Measurements from ENCODE around the gene SUSD2.
"Not testable (repeated sequence)": the region's sequence is repeated elsewhere in the genome, so short reads cannot be mapped to it uniquely, and the experiment has no call there.

SUSD2 gene

DNA sequence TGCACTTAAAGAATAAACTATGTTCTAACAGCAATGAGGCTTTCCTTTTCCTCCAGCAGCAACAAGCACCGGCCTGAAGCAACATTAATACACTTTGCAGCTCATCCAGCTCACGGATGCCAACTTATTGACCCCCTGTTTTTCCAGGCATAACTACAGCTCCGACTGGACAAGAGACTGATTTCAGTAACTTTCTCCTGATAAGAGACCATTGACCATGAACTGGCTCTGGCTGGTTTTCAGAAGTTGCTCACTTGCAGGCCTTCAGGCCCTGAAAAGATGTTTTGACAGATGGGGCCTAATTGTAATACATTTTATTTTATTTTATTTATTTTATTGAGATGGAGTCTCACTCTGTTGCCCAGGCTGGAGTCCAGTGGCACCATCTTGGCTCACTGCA lies 36.1 kb downstream of the SUSD2 start:
- no peak for DNase-seq

DNA sequence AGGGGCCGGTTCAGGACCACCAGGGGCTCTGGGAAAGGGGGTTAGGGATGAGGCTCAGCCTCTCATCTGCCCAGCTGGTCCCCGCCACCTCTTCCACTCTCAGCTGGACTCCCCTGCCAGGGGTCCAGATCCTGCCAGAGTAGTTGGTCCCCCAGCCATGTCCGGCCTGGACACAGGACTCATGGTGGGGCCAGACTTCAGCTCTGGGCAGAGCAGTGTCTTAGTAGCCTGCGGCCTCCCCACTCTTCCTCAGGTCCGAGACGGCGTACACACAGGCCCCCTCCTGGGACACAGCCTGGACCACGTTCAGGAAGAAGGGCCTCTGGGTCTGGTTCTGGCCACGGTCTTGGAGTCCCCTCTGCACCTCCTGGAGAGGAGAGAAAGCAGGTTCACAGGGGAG lies 38.5 kb downstream of the SUSD2 start:
- no peak for DNase-seq

DNA sequence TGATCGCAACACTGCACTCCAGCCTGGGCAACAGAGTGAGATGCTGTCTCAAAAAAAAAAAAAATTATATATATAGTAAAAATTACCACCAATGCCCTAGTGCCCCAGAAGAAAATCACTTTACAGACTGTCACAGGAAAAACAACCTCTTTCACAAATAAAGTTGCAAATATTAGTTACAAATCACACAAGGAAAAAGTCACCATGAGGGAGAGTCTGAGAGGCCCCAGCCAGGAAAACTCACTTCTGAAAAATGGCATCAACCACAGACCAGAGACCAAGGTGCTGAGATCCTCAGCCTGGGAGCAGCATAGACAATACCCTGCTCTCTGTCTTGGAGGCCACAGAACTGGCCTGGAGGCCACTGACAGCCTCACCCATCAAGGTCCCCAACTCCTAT lies 43.2 kb downstream of the SUSD2 start:
- DNase-seq: no peak

DNA sequence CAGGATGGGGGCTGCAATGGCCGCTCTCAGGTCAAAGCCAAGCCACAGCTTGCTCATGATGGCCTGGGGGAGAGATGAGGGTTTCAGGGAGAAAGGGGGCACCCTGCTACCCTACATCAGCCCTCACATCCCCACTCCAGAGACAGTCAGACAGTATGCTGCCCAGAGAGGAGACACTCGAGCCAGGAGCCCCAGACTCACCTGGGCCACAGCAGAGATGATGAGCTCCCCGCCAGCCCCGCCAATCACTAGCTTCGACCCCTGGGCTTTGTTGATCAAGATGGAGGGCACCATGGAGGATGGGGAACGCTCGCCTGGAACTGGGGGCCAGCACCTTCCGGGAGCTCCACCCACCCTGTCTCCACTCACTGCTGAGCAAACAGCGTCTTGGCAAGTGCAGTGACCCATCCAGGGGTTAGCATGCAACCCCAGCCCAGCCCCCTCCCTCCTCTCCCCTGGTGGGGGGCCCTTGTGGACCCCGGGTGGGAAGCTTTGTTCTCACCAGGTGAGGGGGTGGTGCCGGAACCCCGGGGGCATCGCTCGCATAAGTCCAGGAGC lies 43.8 kb downstream of the SUSD2 start:
- DNase-seq: no peak

DNA sequence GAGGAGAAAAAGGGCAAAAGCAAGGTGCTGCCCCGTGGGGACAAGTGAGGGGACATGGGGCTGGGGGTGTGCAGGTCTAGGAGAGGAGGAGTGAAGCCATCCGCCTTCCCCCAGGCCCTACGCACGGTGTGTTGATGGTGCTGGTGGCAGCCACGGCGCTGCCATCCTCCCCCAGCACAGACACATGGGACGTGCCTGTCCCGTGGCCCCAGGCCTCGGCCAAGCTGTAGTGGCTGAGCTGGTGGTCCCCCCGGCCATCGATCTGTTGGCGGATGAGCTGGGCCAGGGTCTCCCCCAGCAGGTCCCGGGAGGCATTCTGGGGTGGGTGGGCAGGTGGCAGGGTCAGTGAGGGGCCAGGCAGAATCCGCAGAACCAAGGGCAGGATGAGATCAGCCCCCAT lies 44.7 kb downstream of the SUSD2 start:
- DNase-seq: no peak

DNA sequence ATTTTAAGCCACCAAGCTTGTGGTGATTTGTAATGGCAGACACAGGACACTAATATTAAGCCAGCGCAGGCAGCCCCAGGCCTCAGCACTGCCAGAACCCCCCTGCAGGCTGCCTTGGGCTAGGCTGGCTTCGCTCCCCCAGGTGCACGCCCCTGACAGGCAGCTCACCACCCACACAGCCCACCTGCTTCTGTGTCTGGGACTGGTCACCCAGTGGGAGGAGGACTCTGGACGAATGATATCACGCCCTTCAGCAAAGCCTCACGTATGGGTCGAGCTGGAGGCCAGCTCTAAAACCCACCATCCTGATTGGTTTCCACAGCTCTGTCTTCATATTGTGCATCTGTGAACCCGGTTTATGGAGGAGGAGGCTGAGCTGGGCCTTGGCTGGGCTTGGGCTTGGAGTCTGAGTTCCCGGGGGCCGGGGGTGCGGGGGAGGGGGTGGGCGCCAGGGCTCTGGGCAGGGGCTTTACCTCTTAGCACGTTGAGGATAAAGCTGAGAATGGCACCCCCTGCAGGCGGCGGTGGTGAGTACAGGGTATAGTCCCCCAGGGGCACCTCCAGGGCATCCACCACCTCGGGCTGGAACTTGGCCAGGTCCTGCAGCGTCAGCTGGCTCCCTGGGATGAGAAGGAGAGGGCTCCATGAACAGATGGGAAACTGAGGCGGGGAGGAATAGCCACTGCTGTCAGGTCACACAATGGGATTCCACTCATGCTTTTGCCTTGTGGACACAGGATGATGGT lies 49.8 kb downstream of the SUSD2 start:
- no peak for DNase-seq

DNA sequence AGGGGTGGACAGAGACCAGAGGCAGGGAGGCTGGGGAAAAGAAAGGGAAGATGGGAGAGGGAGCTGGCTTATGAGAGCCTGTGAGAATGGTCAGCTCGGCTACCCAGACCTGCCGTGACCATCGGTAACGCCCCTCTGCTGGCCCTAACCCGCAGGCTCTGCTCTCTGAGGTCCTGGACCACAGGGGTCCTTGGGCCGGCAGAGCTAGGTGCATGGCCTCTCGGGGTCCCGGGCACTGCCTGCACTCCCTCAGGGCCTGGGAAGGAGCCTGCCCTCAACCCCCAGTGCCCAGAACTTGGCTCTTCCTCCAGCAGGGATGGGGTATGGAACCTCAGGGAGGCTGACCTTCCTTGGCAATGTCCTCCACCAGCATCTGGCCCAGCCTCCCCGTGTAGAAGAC lies 50.4 kb downstream of the SUSD2 start:
- DNase-seq: no peak

DNA sequence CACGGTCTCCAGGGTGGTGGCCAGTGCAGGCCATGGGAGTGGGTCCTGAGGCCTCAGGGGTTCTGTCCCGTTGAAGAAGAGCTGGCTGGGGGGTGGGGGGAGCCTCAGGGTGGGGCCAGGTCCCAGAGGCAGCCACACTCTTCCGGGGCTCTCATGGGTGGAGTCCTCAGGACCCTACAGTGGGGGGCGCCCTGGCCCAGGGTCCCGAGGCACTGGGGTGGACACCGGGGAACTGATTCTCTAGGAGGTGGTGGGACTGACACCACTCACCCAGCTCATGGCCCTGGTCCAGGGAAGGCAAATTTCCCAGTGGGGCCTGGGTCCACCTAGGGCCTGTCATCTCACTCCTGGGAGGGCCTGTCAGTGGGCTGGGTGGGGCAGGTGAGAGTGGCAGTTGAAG lies 50.8 kb downstream of the SUSD2 start:
- DNase-seq: no peak

DNA sequence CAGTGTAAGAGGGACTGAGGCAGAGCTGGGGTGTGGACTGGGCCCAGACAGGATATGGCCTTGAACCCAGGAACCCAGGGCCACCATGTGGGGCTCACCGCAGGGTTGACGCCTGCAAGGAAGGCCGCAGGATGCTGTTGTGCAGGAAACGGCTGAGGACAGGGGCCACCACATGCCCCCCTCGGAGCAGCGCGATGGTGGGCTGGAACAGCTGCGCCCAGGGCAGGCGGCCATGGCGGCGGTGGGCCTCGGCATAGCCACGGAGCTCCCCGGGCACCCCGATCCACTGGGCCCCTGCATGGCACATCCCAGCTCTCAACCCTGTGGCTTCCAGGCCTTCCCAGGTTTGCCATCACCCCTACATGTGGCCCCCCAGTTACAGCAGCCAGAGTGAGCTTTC lies 51.4 kb downstream of the SUSD2 start:
- no peak for DNase-seq

DNA sequence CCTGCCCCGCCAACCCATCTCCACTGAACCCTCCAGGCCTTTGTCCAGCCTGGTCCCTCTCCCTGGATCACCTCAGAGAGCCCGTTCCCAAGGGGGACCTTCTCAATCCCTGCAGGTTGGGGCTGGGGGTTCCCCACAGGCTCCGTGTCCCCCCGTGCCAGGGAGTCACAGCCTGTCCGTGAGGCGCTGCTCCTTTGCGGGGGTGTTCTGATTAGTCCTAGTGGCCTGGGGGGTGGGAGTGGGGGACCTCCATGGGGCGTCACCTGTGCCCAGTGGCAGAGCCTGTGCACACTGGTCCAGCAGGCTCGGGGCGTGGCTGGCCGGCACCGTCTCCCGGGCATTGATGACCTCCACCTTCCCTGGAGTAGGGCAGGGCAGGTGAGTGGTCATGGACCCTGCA lies 51.9 kb downstream of the SUSD2 start:
- no peak for DNase-seq

DNA sequence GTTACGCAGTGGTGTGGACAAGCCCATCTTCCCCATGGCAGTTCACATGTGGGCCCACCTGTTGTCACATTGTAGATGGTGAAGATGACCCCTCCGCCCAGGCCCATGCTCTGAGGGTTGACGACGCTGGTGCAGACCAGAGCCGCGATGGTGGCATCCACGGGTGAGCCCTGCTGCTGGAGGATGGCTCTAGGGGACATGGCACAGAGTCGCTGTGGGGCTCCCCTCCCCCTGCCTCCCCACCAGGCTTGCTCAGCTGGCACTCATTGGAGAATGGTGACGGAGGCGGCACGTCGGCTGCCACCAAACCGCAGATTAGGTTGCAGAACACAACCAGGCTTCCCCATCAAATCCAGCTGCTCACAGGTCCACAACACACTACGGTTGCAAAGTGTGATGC lies 52.5 kb downstream of the SUSD2 start:
- no peak for DNase-seq

DNA sequence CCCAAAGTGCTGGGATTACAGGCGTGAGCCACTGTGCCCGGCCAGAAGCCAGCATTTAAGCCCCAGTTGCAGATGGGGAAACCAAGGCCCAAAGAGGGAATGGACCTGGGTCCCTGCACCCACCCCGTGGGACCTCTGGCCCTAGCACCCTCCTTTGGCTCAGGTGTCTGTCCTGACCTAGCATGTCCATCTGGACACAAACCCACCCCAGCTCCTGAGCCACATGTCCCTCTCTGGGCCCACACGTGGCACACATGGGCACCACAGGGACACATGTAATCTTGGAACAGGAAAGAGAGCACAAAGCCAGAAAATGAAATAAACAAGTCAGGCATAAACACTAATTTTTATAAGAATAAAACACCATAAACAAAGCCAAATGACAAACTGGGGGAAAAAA lies 54.0 kb downstream of the SUSD2 start:
- no peak for DNase-seq

DNA sequence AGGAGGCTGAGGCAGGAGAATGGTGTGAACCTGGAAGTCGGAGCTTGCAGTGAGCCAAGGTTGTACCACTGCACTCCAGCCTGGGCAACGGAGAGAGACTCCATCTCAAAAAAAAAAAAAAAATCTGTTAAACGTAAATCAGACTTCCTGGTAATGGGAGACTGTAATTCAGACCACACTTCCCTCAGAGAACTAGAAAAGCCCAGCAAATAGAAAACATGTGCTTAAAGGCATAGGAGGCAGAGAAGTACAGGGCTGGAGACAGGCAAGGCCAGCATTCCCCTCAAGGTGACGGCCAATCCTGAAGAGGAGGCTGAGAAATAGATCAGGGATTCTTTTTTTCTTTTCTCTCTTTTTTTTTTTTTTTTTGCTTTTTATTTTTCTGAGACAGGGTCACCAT lies 55.4 kb downstream of the SUSD2 start:
- DNase-seq: no peak

DNA sequence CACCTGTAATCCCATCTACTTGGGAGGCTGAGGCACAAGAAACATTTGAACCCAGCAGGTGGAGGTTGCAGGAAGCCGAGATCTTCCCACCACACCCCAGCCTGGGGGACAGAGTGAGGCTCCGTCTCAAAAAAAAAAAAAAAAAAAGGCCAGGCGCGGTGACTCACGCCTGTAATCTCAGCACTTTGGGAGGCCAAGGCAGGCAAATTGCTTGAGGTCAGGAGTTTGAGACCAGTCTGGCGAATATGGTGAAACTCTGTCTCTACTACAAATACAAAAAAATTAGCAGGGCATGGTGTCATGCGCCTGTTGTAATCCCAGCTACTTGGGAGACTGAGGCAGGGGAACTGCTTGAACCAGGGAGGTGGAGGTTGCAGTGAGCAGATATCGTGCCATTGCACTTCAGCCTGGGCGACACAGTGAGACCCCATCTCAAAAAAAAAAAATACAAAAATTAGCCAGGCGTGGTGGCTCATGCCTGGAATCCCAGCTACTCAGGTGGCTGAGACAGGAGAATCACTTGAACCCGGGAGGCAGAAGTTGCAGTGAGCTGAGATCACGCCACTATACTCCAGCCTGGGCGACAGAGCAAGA lies 56.9 kb downstream of the SUSD2 start:
- DNase-seq: not testable (repeated sequence)

All from retina (tissue), 1 donor.